ENCODE data around the gene EIPR1.

DNA sequence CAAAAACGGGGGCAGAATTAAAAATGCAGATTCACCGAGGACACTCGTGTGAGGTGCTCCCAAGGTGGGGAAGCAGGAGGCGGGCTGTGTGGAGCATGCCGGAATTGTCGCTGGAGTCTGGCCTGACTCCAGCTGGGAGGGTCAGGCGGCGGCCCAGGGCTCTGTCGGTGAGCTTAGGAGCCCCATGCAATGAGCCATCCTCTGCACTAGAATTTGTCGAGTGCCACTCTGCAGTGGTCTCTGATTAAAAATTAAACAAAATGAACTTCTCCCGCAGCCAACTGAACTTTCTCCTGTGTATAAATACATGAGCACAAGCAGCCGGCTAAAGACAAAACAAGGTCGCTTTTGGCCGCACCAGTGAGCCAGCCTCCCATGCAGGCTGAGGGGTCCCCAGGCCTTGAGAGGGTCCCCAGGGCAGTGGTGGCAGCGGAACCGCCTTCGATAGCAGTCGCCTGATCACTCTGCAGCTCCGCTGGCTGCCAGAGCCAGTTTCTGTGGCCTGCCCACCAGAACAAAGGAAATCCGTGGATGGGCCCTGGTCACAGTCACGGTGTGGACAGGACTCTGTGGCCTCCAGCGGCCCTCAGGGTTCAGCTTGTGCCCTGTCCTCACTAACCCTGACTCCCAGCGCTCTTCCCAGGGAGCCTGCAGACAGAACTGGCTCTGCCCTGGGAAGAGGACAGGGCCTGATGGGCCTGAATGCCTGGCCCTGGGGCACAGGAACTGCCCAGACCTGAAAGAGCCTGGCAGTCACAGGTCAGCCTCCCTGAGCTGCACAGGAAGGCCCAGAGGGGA, 201.3 kb downstream of the EIPR1 start:
- TF ChIP-seq, protein P1, sequence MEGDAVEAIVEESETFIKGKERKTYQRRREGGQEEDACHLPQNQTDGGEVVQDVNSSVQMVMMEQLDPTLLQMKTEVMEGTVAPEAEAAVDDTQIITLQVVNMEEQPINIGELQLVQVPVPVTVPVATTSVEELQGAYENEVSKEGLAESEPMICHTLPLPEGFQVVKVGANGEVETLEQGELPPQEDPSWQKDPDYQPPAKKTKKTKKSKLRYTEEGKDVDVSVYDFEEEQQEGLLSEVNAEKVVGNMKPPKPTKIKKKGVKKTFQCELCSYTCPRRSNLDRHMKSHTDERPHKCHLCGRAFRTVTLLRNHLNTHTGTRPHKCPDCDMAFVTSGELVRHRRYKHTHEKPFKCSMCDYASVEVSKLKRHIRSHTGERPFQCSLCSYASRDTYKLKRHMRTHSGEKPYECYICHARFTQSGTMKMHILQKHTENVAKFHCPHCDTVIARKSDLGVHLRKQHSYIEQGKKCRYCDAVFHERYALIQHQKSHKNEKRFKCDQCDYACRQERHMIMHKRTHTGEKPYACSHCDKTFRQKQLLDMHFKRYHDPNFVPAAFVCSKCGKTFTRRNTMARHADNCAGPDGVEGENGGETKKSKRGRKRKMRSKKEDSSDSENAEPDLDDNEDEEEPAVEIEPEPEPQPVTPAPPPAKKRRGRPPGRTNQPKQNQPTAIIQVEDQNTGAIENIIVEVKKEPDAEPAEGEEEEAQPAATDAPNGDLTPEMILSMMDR (conservative IDR thresholded peaks at IDR 0.05), result no peak
- no peak for TF ChIP-seq ZFX (IDR thresholded peaks at IDR 0.05)
